Measurements from ENCODE around the gene RNF38.
"Not testable (repeated sequence)": the region's sequence is repeated elsewhere in the genome, so short reads cannot be mapped to it uniquely, and the experiment has no call there.

The RNF38 gene

DNA sequence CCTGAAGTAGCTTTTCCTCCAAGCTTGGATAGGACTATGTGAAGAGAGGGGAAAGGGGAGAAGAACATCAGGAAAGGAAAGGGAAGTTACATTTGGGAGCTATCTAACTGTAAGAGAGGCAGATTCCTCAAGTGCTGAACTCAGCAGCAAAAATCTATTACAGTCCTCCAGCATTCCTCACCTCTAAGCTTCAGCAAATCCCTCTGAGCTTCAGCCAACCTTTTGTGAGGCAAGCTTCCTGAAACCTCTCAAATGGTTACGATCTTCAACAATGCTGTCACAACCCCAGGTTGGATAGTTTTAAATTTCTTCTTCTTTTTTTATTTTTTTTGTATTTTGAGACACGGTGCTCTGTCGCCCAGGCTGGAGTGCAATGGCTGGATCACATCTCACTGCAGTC is 2.5 kb upstream of the RNF38 start:
- no peak for DNase-seq

DNA sequence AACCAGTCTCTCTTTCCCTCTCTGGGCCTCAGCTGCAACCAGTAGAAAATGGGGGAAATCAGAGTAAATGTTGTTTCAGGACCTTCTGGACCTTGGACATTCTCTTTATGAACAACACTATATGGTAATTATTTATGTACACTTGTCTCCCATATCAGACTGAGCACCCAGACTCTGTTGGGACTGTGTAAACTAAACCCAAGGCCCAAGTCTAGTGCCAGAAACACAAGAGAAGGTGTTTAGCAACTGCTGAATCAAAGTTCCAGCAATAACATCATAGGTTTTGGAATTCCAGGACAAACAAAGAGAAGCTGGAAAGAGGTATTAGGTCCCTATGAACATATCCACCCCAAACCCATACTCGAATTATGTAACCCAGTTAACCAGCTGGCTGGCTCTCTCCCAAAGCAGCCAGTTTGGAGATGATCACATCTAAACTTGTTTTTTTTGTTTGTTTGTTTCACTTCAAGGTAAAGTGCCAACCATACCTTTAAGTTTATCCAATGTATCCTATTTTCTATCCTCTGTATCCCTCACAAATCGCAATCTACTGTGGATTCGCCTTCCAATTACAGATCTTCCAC is 1.9 kb upstream of the RNF38 start:
- DNase-seq, result no peak

DNA sequence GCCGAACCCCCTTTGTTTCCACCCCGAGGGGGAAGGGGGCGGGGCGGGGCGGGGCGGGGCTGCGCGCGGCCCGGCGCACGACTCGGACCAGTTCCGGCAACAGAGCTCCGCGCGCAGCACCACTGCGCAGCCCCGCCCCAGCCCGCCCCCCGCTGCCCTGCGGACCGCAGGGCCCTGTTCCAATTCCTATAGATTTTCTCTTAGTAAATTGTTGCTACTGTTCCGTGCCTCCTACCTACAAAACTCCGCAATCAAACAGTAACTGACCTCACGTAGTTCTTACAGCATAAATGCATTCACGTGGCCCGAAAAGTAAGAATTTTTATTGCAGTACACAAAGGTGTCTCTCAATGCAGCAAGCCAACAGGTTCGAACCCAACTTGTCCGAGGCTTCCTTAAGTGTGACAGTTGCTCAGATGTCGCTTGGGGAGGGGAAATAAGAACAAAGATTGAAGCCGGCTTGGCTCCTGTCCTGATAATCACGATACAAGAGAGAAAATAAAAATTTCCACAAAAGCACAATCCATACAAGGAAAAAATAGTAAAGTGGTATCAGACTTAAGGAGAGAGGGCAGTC is 1.2 kb upstream of the RNF38 start:
- peak; percentile 64 to 65 for DNase-seq

DNA sequence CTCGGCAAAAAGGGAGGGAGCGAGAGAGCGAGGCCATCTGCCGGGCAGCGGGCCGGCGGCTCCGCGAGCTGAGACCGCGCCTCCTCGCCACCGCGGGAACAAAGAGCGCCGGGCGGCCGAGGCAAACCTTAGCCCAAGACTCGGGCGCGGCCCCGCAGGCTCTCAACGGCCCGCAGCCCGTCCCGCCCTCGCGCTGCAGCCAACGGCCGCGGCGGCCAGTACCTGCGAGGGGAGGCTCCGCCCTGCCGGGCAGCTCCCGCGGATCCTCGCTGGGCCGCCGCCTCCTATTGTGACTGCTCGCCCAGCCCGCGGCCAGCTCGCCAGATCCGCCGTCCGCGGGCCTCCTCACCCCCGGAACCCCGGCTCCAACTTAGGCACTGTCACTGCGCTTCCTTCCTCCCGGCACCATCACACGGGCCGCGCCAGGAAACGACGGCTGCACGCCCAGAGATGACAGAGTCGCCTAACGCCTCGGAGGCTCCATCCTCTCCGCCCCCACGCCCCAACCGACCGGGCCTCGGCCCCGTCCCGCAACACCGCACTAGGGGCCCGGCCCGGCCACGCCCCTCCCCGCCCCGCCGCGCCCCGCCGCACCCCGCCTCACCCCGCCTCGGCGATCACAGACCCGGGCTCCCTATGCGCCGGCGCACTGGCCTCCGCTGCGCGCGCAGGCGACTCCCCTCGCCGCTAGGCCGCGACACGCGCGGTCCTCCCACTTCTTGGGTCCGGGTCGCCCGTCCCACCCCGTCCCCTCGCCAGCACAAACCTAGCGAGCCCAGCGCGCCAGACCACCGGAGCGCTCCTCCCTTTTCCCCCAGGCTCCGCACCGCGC is 479 bp upstream of the RNF38 start:
- peak; percentile 86 to 87 for DNase-seq

DNA sequence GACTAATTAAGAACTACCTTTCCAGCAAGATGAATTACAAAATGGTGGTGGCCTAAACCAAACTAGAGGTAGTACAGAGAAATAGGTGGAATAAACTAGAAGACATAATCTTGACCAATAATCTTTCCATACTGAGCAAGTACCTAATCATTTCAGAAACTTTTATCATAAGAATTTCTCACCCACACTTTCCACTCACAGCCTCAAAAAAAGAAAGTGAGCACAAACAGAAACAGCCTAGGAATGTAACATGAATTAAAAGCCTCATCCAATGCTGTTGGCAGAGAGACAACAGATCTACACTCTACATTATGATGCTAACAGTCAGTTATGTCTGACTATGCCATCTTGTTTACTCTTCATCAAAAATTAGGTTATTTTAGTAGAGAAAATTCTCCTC is 1.3 kb downstream of the RNF38 start:
- no peak for DNase-seq

DNA sequence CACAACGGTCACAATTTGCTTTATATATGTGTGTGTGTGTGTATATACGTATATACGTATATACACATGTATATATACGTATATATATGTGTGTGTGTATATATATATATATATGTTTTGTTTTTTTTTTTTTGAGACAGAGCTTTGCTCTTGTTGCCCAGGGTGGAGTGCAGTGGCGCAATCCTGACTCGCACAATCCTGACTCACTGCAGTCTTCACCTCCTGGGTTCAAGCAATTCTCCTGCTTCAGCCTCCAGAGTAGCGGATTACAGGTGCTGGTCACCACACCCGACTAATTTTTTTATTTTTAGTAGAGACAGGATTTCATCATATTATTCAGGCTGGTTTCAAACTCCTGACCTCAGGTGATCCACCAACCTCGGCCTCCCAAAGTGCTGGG is 3.1 kb downstream of the RNF38 start:
- no peak for DNase-seq

DNA sequence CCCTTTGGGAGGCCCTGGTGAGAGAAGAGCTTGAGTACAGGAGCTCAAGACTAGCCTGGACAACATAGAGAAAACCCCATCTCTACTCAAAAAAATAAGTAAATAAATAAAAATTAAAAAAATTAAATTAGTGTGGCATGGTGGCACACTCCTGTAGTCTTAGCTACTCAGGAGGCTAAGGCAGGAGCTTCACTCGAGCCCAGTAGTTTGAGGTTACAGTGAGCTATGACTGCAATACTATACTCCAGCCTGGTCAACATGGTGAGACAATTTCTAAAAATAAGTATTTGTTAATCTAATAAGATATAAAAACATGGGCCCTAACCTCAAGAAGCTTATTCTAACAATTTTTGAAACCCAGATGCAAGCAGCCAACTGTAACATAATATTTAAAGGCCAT is 7.6 kb downstream of the RNF38 start:
- DNase-seq, result no peak

DNA sequence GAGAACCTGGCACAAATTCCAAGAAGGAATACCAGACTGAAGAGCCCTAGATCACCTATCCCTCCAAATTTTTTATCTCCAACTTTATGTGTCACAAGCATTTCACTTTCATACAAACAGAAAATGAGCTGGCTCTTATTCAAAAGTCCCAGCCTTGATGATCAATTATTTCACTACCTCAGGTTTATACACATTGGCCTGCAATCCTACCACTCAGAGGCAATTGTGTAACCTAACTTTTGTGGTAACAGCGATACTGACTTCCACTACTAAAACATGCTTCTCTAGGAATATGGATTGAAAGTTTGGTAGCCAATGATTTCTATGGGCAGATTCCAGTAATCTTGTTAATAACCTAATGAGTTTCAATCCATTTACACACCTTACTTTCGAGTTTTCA is 10.5 kb downstream of the RNF38 start:
- no peak for DNase-seq

DNA sequence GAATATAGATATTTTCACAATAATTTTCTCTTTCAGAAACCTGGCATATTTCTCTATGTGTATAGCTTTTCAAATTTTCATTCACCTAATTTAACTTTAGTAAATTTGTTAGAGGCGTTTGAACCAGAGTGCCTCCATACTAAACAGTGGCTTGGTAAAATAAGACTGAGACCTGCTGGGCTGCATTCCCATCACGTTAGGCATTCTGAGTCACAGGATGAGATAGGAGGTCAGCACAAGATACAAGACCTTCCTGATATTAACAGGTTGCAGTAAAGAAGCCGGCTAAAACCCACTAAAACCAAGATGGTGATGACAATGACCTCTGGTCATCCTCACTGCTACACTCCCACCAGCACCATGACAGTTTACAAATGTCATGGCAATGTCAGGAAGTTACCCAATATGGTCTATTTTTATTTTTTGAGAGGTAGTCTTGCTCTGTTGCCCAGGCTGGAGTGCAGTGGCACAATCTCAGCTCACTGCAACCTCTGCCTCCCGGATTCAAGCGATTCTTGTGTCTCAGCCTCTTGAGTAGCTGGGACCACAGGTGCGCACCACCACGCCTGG is 13.6 kb downstream of the RNF38 start:
- not testable (repeated sequence) for DNase-seq

DNA sequence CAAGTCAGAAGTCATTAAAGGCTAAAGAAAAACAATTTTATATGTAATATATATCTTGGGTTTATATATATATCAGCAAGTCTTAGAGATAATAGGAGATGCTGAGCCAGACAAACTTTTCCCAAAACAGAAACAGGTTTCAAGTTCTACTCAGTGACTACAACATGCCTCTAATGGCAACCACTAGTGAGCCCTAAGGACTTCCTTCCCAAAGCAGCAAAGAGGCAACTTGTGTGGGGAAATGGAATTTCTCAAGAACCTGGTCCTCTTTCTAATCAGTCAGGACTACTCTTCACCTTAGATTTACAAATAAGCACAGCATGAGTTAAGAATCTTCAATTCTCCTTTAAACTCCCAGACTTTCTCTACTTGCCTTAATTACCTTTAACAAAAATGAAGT is 17.6 kb downstream of the RNF38 start:
- DNase-seq, result no peak

DNA sequence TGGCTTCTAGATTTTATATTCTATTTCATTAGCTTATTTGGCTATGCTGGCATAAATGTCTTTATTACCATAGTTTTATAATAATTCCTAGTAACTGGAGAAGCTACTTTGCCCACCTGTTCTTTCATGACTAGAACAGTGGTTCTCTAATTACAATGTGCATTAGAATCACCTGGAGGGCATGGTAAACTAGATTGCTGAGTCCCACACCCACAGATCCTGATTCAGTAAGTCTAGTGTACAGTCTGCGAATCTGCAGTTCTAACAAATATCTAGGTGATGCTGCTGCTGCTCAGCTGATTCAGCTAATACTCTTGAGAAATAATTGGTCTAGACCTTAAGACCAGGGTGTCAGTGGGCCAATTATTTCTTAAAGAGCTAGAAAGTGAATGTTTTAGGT is 35.5 kb downstream of the RNF38 start:
- DNase-seq, result no peak

DNA sequence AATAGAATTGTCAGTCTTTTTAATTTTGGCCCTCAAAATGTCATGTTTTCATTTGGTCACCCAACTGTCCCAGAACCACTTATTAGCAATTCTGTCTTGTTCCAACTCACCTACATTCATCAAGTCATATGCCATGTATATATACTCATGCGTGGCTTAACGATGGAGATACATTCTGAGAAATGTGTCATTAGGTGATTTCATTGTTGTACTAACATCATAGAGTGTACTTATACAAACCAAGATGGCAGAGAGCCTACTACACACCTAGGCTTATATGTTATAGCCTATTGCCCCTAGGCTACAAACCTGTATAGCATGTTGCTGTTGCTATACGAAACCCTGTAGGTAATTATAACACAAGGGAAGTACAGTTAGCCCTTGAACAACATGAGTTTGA is 36.6 kb downstream of the RNF38 start:
- no peak for DNase-seq

DNA sequence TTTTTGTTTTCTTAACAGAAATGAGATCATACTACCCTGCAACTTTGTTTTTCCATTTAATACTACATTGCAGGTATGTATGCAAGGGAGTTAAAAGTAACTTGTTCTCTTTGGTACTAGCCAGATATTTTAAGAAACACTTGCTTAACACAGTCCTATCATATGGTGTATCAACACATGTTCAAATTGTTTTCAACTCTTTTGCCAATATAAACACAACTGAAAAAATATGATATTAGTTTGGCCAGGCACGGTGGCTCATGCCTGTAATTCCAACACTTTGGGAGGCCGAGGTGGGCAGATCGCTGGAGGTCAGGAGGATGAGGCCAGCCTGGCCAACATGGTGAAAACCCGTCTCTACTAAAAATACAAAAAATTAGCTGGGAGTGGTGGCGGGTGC is 41.6 kb downstream of the RNF38 start:
- DNase-seq, result no peak

DNA sequence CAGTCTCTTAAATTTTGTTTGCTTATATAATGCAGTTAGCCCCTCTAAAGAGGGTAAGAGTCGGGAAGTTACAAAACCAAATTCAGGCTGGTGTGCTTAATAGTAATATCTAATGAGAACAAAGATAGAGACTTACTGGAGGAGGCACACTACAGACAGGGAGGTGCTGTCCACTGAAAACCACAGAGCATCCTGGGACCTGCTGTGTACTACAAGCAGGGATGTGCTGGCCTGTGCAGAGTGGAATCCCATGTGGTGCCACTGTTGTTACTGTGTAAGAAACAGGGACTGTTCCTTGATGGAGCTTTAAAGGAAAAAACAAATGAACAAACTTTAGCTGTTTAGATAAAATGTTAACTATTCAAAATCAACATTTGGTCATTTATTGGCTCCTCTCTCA is 42.4 kb downstream of the RNF38 start:
- no peak for DNase-seq

DNA sequence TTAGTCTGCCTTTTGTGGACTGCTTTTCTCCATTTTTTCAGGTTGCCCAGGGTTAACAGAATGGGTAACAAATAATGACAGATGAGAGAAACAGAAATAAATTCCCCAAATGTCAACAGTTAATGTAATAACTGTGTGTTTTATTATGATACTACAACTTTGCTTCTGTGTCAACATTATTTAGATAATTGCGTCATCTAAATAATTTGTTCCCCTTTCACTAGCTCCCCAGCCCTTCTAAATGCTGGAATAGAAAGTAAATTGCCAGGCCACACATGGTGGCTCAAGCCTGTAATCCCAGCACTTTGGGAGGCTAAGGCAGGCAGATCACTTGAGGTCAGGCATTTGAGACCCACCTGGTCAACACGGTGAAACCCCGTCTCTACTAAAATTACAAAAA is 53.5 kb downstream of the RNF38 start:
- DNase-seq, result no peak

DNA sequence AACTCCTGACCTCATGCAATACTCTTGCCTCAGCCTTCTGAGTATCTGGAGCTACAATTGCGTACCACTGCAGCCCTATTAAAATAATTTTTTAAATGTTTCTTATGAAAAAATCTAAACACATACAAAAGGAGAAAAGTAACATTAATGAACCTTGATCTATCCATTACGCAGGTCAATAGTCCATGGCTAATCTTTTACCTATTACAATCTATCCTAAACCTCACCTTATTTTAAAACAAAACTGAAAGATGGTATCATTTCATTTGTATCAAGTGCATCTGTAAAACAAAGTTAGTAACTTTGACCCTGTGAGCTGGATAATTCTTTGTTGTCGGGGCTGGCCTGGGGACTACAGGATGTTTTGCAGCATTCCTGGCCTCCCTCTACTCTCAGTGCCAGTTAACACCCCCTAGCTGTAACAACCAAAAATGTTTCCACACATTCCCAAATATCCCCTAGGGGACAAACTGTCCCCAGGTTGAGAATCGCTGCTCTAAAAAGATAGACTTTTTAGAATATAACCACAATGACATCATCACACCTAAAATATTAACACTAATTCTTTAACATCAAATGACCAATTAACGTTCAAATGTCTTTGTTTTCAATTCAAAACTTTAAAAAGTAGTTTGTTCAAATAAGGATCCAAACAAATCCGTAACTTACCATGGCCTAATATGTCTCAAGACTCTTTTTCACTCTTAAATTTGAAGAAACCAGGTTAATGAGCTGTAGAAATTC is 54.8 kb downstream of the RNF38 start:
- DNase-seq, result no peak

DNA sequence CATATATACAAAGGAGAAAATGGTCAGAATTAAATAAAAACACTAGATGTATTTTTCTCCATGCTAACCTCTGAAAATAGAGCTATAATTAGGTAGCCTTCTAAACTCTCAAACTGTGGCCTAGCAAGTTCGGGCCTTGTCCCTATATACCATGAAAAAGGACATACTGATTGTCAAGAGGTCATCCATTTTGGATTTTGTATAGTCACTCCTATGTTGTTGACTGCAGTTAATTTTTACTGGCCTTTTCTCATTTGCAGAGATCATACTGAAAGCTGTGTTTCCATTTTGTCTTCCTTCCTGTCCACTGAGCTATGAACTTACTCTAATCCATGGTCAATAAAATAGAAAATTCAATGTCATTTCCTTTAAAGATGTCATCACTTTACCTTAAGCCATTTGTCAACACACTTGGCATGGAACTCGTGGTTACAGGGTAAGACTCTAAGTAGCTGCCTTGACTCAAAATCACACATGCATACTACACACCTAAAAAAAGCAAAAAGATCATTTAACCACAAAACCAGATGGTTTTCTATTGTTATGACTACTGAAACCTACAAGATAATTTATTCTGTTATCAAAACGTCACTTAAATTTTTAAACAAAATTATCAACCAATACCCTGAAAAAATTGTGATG is 58.0 kb downstream of the RNF38 start:
- DNase-seq, result no peak

DNA sequence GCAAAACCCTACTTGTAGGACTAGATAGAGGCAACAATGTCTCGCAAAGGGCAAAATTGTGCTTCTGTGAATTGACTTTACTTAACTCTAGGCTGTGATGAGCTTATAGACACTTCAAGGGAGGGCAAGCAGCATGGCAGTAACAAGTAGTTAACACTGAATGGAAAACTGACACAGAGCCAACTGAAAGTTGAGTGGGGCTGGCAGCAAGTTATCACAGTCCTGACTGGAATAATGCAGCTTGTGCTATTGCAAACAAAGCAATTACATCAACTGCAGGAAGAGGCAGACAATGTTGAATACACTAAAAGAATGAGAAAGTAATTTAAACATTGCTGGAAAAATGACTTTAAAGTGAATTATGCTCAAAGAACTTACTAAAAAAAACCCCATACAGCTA is 62.2 kb downstream of the RNF38 start:
- no peak for DNase-seq

DNA sequence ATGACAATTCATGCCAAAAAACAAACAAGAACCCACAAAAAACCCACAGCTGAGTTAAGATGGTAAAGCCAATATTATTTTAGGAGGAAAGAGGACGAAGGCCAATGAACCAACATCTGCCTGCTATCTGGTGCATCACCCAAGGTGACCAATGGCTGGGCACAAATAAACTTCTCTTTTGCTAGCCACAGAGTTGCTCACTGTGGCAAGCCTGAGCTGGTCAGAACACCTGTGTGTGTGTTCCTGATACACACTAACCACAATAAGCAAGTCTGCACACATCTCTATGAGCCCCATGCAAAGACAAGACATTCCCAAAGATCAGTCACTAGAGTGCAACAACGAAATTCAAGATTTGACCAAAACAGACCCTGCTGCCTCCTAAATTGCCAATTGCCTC is 63.1 kb downstream of the RNF38 start:
- no peak for DNase-seq

DNA sequence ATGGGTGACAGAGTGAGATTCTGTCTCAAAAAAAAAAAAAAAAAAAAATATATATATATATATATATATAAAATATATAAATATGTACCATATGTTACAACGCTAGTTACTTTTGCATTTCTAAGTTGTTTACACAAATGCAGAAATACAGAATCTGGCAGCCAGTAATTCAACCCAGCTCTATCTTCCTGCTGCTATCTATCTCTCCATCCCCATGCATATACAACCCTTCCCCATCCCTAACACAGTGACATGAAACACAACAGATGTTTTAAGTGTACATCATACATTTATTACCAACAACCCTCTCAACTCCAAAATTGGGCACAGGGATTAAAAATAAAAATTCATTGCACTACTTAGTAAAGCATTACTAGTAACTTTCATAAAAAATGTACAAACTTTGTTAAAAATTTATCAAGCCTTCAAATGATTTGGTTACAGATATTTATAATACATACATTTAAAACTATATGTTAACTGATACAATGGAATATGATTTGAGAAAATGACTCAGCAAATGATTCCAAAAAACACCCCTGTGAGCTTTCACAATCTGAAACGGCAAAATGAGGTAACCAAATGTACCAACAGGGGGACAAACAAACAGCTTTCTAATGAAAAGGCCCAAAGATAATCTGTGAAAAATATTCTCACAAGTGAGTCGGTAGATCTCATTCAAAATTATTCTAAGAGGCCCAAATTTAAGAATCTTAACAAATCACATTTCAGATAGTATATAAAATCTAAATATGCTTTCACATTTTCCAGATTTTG is 63.8 kb downstream of the RNF38 start:
- DNase-seq, result no peak

DNA sequence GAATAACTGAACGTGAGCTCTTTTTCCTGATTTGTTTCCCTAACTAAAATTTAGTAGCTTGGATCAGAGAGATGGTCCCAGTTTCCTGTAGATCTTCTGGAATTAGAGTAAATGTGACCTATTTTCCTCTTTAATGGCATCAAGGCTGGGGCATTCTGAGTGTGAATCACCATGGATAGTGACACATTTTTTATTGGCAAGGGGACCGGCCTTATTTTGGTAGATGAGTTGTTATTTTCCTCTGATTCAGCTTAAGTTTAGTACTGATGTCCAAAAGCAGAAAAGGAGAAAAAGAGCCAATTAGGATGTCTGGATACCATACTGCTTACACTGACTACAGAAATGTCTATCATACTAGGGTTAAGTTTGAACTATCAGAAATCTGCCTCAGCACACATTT is 68.1 kb downstream of the RNF38 start:
- DNase-seq, result no peak

DNA sequence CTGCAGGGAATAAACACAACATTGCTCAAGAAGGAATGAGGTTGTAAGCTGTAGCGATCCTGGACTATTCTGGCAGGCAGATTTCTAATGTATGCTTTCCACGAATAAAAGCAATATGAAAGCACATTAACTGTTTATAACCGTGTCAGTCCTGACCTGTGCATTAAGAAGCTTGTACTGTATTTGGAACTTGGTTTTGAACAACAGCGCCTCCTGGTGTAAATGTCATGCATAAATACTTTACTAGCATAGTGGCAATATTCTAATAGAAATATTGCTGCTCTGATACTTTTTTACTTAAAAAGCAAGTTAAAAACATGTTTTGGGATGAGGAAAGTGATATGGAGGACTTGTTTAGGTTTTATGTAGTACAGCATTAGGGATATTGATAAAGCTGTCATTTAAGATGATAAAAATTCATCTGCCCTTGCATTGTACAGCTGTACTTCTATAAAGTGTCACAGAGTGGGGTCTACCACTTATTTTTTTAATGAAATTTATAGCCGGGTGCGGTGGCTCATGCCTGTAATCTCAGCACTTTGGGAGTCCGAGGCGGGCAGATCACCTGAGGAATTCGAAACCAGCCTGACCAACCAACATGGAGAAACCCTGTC is 71.2 kb downstream of the RNF38 start:
- DNase-seq, result peak; percentile 12 to 17

Data from activated CD4-positive, alpha-beta T cell treated with anti-CD3 and anti-CD28 coated beads, Interleukin-2, amount 50 U/mL, for 4 hours (primary cell).